Right ventricle myocardium superior (tissue), 1 donor: ENCODE measurements around the gene HUWE1. TPM values are rescaled to one million over a fixed set of nuclear protein-coding genes. Genes with fewer than 3 reads are reported as not detected.
"Not testable (repeated sequence)": the region's sequence is repeated elsewhere in the genome, so short reads cannot be mapped to it uniquely, and the experiment has no call there.

Experiments used
- ATAC-seq: fragments of 200-7000 bp; cut with Tn5 transposase; one replicate; pipeline ENCODE4 v1.9.1; 2020; ENCODE audit warnings: mild to moderate bottlenecking; ENCODE audit not compliant: poor library complexity
- DNase-seq: peaks from one replicate; pipeline ENCODE4 v3.0.0-alpha.2; 2020
- intact Hi-C: fragments of 100-400 bp; cut with DNase I; formaldehyde crosslinking; loops from one replicate; pipeline ENCODE4 v1.11.2; 2022
- long read RNA-seq: library from polyadenylated mRNA; unstranded; transcript quantifications from one replicate; pipeline ENCODE4 v2.0.0, GENCODE V29; 2021
- total RNA-seq: library from RNA; stranded (reverse); fragmentation: NEBNext Ultra II Directional; extraction: Animal tissue kit (Norgen Biotek cat#: 25700); gene quantifications from one replicate; pipeline ENCODE4 v1.2.1, GENCODE V29; 2021
- donor health status: DM: no; HTN: yes; CAD: no; lungs with severe emphysema.

The HUWE1 gene
- total RNA-seq, result 111 TPM
- long read RNA-seq, full-length matches to known transcripts, result 1 of 72 reads
- long read RNA-seq, partial matches to known transcripts, result 65 of 72 reads
- long read RNA-seq, other reads (novel, unspliced or antisense), result 6 of 72 reads

GRCh38 chrX:53686151-53686885 lies at the start of gene HUWE1:
Gene HUWE1, minus strand, starts transcription at chrX:53686719. Its CDS starts 32,612 bp downstream, at chrX:53654107.
- ATAC-seq, result peak; percentile 69

GRCh38 chrX:53732797-53733196 lies 46.3 kb upstream of the HUWE1 start:
- intact Hi-C loops, result no loop called here
- DNase-seq (no peak), ATAC-seq (no peak)

More at GRCh38 chrX:53686151-53686885, at the start of gene HUWE1:
- DNase-seq, result peak; percentile 88
- intact Hi-C loops, result no loop called here

GRCh38 chrX:53729751-53730150 lies 43.2 kb upstream of the HUWE1 start:
- intact Hi-C loops, result no loop called here
- no peak for DNase-seq
- ATAC-seq, result no peak

- DNase-seq, result no peak
- intact Hi-C loops, result no loop called here
- no peak for ATAC-seq
These were observed 42.0 kb upstream of the HUWE1 start for GRCh38 chrX:53728506-53728905.

GRCh38 chrX:53724872-53725271 lies 38.4 kb upstream of the HUWE1 start:
- DNase-seq (no peak), ATAC-seq (no peak)
- intact Hi-C loops, result no loop called here

GRCh38 chrX:53723381-53723780 lies 36.9 kb upstream of the HUWE1 start:
- DNase-seq (no peak), ATAC-seq (no peak)
- intact Hi-C loops, result no loop called here

- DNase-seq, intact Hi-C loops, ATAC-seq: not testable (repeated sequence)
These were observed 35.1 kb upstream of the HUWE1 start for GRCh38 chrX:53721610-53722009.

- DNase-seq, ATAC-seq, intact Hi-C loops: not testable (repeated sequence)
These were observed 33.1 kb upstream of the HUWE1 start for GRCh38 chrX:53719666-53720065.

GRCh38 chrX:53718073-53718472 lies 31.6 kb upstream of the HUWE1 start:
- ATAC-seq (no peak), DNase-seq (no peak)
- intact Hi-C loops, result no loop called here

- intact Hi-C loops, result no loop called here
- DNase-seq, result no peak
- ATAC-seq, result no peak
These were observed 30.7 kb upstream of the HUWE1 start for GRCh38 chrX:53717205-53717604.

GRCh38 chrX:53716328-53717088 lies 30.0 kb upstream of the HUWE1 start:
- no peak for ATAC-seq
- DNase-seq, result no peak

GRCh38 chrX:53715346-53715924 lies 28.9 kb upstream of the HUWE1 start:
- DNase-seq (no peak), ATAC-seq (no peak)
- intact Hi-C loops, result no loop called here

More at GRCh38 chrX:53716328-53717088, 30.0 kb upstream of the HUWE1 start:
- intact Hi-C loops, result no loop called here

GRCh38 chrX:53714580-53715345 lies 28.2 kb upstream of the HUWE1 start:
- DNase-seq, result no peak
- intact Hi-C loops, result no loop called here
- no peak for ATAC-seq

GRCh38 chrX:53713987-53714579 lies 27.6 kb upstream of the HUWE1 start:
- intact Hi-C loops, result no loop called here
- ATAC-seq (no peak), DNase-seq (no peak)

- intact Hi-C loops, result no loop called here
These were observed 24.9 kb upstream of the HUWE1 start for GRCh38 chrX:53711436-53711835.

GRCh38 chrX:53704854-53705253 lies 18.3 kb upstream of the HUWE1 start:
- DNase-seq, result no peak
- intact Hi-C loops, result no loop called here

More at GRCh38 chrX:53711436-53711835, 24.9 kb upstream of the HUWE1 start:
- DNase-seq (no peak), ATAC-seq (no peak)

GRCh38 chrX:53704294-53704693 lies 17.8 kb upstream of the HUWE1 start:
- no peak for ATAC-seq
- intact Hi-C loops, result no loop called here
- no peak for DNase-seq

More at GRCh38 chrX:53704854-53705253, 18.3 kb upstream of the HUWE1 start:
- ATAC-seq, result no peak

- intact Hi-C loops, result no loop called here
- ATAC-seq, result no peak
These were observed 9.5 kb upstream of the HUWE1 start for GRCh38 chrX:53695946-53696549.

More at GRCh38 chrX:53695946-53696549, 9.5 kb upstream of the HUWE1 start:
- DNase-seq, result no peak
